NOMO-1 treated with dmso at 0.1 percent for 144 hours (cell line): ENCODE measurements around the gene KIF9.
"Not testable (repeated sequence)": the region's sequence is repeated elsewhere in the genome, so short reads cannot be mapped to it uniquely, and the experiment has no call there.

Experiments used
- DNase-seq: peaks from one replicate; lab custom pipeline; 2025; ENCODE audit not compliant: unreplicated experiment; lab: John Stamatoyannopoulos, UW

Gene KIF9

DNA sequence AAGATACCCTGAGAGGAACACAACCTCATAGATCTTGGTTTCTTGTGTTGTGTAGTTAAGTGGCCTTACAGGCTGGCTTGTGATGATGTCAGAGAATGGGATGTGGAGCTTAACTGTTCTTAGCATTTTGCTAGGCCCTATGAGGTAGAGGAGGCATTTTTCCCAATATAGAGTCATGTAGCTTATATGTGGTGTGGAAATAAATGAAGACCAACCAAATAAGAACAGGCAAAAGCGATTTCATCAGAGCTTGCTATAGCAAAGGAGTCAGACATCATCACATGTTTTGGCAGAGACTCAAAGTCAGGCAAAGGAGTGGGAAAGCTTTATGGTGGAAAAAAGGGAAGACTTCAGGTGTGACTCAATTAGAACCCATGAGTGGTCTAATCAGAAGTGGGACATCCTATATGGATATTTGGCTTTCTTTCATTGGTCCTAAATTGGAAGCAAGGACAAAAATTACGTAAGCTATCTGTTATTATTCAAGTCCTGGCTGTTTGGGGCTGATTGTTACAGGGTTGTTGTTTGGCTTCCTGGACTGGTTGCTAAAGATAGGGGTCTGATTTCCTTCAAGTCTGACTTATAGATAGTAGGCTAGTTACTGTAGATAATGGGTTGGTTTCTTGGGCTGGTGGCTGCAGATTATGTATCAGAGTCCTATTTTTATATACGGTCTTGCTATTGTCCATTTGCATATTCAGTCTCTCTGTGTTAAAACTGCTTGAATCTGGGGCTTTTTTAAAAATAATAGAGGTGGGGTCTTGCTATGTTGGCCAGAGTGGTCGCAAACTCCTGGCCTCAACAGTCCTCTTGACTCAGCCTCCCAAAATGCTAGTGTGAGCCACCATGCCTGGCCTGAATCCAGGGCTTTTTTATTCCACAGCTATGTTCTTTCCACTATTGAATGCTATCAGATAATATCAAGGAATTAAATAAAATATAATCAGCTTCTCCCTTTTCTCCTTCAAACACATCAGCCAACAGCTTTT, 88.4 kb downstream of the KIF9 start:
- DNase-seq: no peak

DNA sequence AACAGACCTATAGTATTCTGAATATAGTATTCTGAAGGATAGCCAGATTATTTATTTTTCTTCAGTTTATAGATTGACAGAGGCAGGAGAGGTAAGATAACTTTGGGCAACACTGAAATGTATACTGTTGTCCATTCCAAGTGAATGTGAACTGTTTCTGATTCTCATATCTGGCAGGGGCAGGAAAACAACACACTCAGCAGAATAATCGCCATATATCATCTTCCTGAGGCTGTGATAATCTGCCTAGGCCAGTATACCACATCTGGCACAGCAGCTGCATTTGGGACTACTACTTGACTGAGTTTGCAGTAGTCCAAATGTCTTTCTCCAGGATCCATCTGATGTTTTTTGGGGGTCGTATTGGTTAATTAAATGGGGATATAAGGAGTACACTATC, 96.3 kb downstream of the KIF9 start:
- DNase-seq: no peak

DNA sequence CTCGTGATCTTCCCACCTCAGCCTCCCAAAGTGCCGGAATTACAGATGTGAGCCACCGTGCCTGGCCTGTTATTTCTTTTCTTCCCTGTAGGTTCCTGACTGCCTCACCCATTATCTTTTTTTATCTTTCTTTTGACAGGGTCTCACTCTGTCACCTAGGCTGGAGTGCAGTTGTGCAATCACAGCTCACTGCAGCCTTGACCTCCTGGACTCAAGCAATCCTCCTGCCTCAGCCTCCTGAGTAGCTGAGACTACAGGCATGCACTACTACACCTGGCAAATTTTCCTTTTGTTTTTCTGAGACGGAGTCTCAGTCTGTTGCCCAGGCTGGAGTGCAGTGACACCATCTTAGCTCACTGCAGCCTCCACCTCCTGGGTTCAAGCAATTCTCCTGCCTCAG, 100.9 kb downstream of the KIF9 start:
- not testable (repeated sequence) for DNase-seq

DNA sequence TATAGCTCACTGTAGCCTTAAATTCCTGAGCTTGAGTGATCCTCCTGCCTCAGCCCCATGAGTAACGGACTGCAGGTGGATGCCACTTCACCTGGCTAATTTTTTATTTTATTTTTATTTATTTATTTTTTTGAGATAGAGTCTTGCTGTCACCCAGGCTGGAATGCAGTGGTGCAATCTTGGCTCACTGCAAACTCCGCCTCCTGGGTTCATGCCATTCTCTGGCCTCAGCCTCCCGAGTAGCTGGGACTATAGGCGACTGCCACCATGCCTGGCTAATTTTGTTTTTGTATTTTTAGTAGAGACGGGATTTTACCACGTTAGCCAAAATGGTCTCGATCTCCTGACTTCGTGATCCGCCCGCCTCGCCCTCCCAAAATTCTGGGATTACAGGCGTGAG, 102.6 kb downstream of the KIF9 start:
- DNase-seq: not testable (repeated sequence)
